Liver (tissue), 3 donors: ENCODE results near the gene PLAU.

Experiments used
- CTCF ChIP-seq: fragments of 150-350 bp; IDR thresholded peaks from 2 replicates; pipeline ENCODE4 v1.5.1; 2017; ENCODE audit warnings: improper control_type of control experiment, low read depth, low read length; ENCODE audit not compliant: missing input control
- EGR1 ChIP-seq, 2 donors: IDR thresholded peaks; 2 replicates each; pipeline ENCODE4 v1.6.1; 2016 to 2018; ENCODE audit warnings: antibody characterized with exemption in 2 of 2, low read depth in 2 of 2
- GABPA ChIP-seq, 2 donors: IDR thresholded peaks in 1 of 2; conservative IDR thresholded peaks in 1 of 2; 2 replicates each; pipeline ENCODE4 v1.6.1; 2016; ENCODE audit warnings: antibody characterized with exemption in 2 of 2, mild to moderate bottlenecking in 1 of 2, moderate library complexity in 1 of 2
- HNF4A ChIP-seq, 2 donors: conservative IDR thresholded peaks; 2 replicates each; pipeline ENCODE4 v1.6.1; 2016; ENCODE audit warnings: antibody characterized with exemption in 2 of 2, mild to moderate bottlenecking in 2 of 2
- HNF4G ChIP-seq: IDR thresholded peaks from 2 replicates; pipeline ENCODE4 v1.6.1; 2016; ENCODE audit warnings: antibody characterized with exemption
- JUND ChIP-seq, 2 donors: IDR thresholded peaks; 2 replicates each; pipeline ENCODE4 v1.6.1; 2016; ENCODE audit warnings: antibody characterized with exemption in 2 of 2
- NR2F2 ChIP-seq: IDR thresholded peaks from 2 replicates; pipeline ENCODE4 v1.6.1; 2016; ENCODE audit warnings: antibody characterized with exemption
- REST ChIP-seq: IDR thresholded peaks from 2 replicates; pipeline ENCODE4 v1.6.1; 2016; ENCODE audit warnings: antibody characterized with exemption, mild to moderate bottlenecking
- SP1 ChIP-seq: IDR thresholded peaks from 2 replicates; pipeline ENCODE4 v1.6.1; 2018; ENCODE audit warnings: antibody characterized with exemption, mild to moderate bottlenecking
- TAF1 ChIP-seq: conservative IDR thresholded peaks from 2 replicates; pipeline ENCODE4 v1.6.1; 2016; ENCODE audit warnings: antibody characterized with exemption, mild to moderate bottlenecking
- YY1 ChIP-seq: IDR thresholded peaks from 2 replicates; pipeline ENCODE4 v1.6.1; 2016; ENCODE audit warnings: antibody characterized with exemption, mild to moderate bottlenecking
- TF ChIP-seq, protein P1 (sequence below): IDR thresholded peaks from 2 replicates; pipeline ENCODE4 v1.6.1; 2016; ENCODE audit warnings: antibody characterized with exemption
- TF ChIP-seq, protein P2 (sequence below): IDR thresholded peaks from 2 replicates; pipeline ENCODE4 v1.6.1; 2016; ENCODE audit warnings: antibody characterized with exemption
- TF ChIP-seq, protein P3 (sequence below): IDR thresholded peaks from 2 replicates; pipeline ENCODE4 v1.6.1; 2016; ENCODE audit warnings: antibody characterized with exemption
- donor health status: healthy.
- donor health status: healthy.

DNA sequence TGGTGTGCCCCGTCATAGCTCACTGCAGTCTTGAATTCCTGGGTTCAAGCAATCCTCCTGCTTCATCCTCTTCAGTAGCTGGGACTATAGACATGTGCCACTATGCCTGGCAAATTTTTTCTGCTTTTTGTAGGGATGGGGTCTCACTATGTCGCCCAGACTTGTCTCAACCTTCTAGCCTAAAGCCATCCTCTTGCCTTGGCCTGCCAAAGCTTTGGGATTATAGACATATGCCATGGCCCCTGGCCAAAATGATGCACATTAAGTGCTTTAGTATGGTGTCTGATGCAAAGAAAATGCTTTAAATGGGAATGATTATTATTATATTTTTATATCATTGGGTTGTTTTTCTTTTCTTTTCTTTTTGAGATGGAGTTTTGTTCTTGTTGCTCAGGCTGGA is 53.8 kb downstream of the PLAU start:
- no peak for TF ChIP-seq CTCF
- no peak for TF ChIP-seq GABPA (IDR thresholded peaks at IDR 0.05 in 1 of 2, conservative IDR thresholded peaks at IDR 0.05 in 1 of 2)
- no peak for TF ChIP-seq REST
- TF ChIP-seq, protein P1, sequence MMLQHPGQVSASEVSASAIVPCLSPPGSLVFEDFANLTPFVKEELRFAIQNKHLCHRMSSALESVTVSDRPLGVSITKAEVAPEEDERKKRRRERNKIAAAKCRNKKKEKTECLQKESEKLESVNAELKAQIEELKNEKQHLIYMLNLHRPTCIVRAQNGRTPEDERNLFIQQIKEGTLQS = no peak
- no peak for TF ChIP-seq HNF4G
- no peak for TF ChIP-seq NR2F2
- TF ChIP-seq, protein P2, sequence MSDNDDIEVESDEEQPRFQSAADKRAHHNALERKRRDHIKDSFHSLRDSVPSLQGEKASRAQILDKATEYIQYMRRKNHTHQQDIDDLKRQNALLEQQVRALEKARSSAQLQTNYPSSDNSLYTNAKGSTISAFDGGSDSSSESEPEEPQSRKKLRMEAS = no peak
- no peak for TF ChIP-seq HNF4A (conservative IDR thresholded peaks at IDR 0.05)
- no peak for TF ChIP-seq SP1
- TF ChIP-seq EGR1 (IDR thresholded peaks at IDR 0.05; ENCODE audit: low read depth in 2 of 2) = no peak
- no peak for TF ChIP-seq TAF1
- no peak for TF ChIP-seq YY1
- TF ChIP-seq, protein P3, sequence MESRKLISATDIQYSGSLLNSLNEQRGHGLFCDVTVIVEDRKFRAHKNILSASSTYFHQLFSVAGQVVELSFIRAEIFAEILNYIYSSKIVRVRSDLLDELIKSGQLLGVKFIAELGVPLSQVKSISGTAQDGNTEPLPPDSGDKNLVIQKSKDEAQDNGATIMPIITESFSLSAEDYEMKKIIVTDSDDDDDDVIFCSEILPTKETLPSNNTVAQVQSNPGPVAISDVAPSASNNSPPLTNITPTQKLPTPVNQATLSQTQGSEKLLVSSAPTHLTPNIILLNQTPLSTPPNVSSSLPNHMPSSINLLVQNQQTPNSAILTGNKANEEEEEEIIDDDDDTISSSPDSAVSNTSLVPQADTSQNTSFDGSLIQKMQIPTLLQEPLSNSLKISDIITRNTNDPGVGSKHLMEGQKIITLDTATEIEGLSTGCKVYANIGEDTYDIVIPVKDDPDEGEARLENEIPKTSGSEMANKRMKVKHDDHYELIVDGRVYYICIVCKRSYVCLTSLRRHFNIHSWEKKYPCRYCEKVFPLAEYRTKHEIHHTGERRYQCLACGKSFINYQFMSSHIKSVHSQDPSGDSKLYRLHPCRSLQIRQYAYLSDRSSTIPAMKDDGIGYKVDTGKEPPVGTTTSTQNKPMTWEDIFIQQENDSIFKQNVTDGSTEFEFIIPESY = no peak
- no peak for TF ChIP-seq JUND (IDR thresholded peaks at IDR 0.05)
